ENCODE measurements around the gene CLASP1. TPM values are rescaled to one million over a fixed set of nuclear protein-coding genes. Genes with fewer than 3 reads are reported as not detected.

Gene CLASP1
- polyA plus RNA-seq, 1 donor (not counting 4 experiments of a cell fraction or from before 2014, with no cell fraction given): 16.7 TPM

- Histone ChIP-seq H3K9me1 (ENCODE audit: control insufficient read depth, extremely low read depth, insufficient read depth, low read length) (no peaks in the 10 kb centered on the region), H3K27me3 (ENCODE audit: control insufficient read depth, extremely low read depth, insufficient read depth, low read length) (peaks cover 7% of the 10 kb centered on the region), H3K36me3 (ENCODE audit: control insufficient read depth in 2 of 2, extremely low read depth in 1 of 2, insufficient read depth in 2 of 2, low read length in 2 of 2) (no peaks in the 10 kb centered on the region), H3K27ac (ENCODE audit: control insufficient read depth, insufficient read depth, low read length) (no peak overlapping the region), H3K4me1 (ENCODE audit: control insufficient read depth, extremely low read depth, insufficient read depth, low read length) (no peaks in the 10 kb centered on the region), H3K4me2 (ENCODE audit: control insufficient read depth, extremely low read depth, insufficient read depth, low read depth, low read length) (no peak overlapping the region), H3K4me3 (ENCODE audit: control insufficient read depth in 2 of 3, extremely low read depth in 1 of 3, insufficient read depth in 2 of 3, low read depth in 1 of 3, low read length in 3 of 3) (no peak overlapping the region), H4K20me1 (ENCODE audit: control insufficient read depth, extremely low read depth, insufficient read depth, low read length) (no peaks in the 10 kb centered on the region), H3K9me3 (ENCODE audit: control insufficient read depth, low read depth, low read length) (no peaks in the 10 kb centered on the region), H3K79me2 (ENCODE audit: control insufficient read depth, insufficient read depth, low read length) (no peaks in the 10 kb centered on the region), H3K9ac (ENCODE audit: control insufficient read depth, extremely low read depth, insufficient read depth, low read length) (no peak overlapping the region), H2AFZ (ENCODE audit: control insufficient read depth, low read length) (no peak overlapping the region)
- dilution Hi-C loops (cut with MboI; ENCODE audit: extremely low pct_ligation_motif_present, low sequenced_read_pairs): no loop called here
- TF ChIP-seq CTCF (optimal IDR thresholded peaks at IDR 0.05 in 1 of 3, IDR thresholded peaks at IDR 0.05 in 1 of 3, conservative IDR thresholded peaks at IDR 0.05 in 1 of 3; ENCODE audit: extremely low read depth in 1 of 3, insufficient read depth in 2 of 3, low read length in 3 of 3) (no peak), EZH2 (IDR thresholded peaks at IDR 0.05; ENCODE audit: low read length) (no peak)
- DNase-seq (ENCODE audit: low read depth, low spot score) (no peak), FAIRE-seq (no peak)
Observed at GRCh38 chr2:121309323-121309722, 339.9 kb downstream of the CLASP1 start.

GRCh38 chr2:121307048-121307447 lies 342.2 kb downstream of the CLASP1 start:
- DNase-seq (ENCODE audit: low read depth, low spot score) (no peak), FAIRE-seq (no peak)
- Histone ChIP-seq H3K4me2 (ENCODE audit: control insufficient read depth, extremely low read depth, insufficient read depth, low read depth, low read length) (no peak overlapping the region), H3K9me1 (ENCODE audit: control insufficient read depth, extremely low read depth, insufficient read depth, low read length) (no peaks in the 10 kb centered on the region), H3K4me3 (ENCODE audit: control insufficient read depth in 2 of 3, extremely low read depth in 1 of 3, insufficient read depth in 2 of 3, low read depth in 1 of 3, low read length in 3 of 3) (no peak overlapping the region), H3K9ac (ENCODE audit: control insufficient read depth, extremely low read depth, insufficient read depth, low read length) (no peak overlapping the region), H3K9me3 (ENCODE audit: control insufficient read depth, low read depth, low read length) (no peaks in the 10 kb centered on the region), H3K27me3 (ENCODE audit: control insufficient read depth, extremely low read depth, insufficient read depth, low read length) (peaks cover 7% of the 10 kb centered on the region), H4K20me1 (ENCODE audit: control insufficient read depth, extremely low read depth, insufficient read depth, low read length) (no peaks in the 10 kb centered on the region), H3K36me3 (ENCODE audit: control insufficient read depth in 2 of 2, extremely low read depth in 1 of 2, insufficient read depth in 2 of 2, low read length in 2 of 2) (no peaks in the 10 kb centered on the region), H2AFZ (ENCODE audit: control insufficient read depth, low read length) (no peak overlapping the region), H3K4me1 (ENCODE audit: control insufficient read depth, extremely low read depth, insufficient read depth, low read length) (no peaks in the 10 kb centered on the region), H3K79me2 (ENCODE audit: control insufficient read depth, insufficient read depth, low read length) (no peaks in the 10 kb centered on the region), H3K27ac (ENCODE audit: control insufficient read depth, insufficient read depth, low read length) (no peak overlapping the region)
- TF ChIP-seq EZH2 (IDR thresholded peaks at IDR 0.05; ENCODE audit: low read length) (no peak), CTCF (optimal IDR thresholded peaks at IDR 0.05 in 1 of 3, IDR thresholded peaks at IDR 0.05 in 1 of 3, conservative IDR thresholded peaks at IDR 0.05 in 1 of 3; ENCODE audit: extremely low read depth in 1 of 3, insufficient read depth in 2 of 3, low read length in 3 of 3) (no peak)
- dilution Hi-C loops (cut with MboI; ENCODE audit: extremely low pct_ligation_motif_present, low sequenced_read_pairs): no loop called here

Measured in keratinocyte (primary cell).